SK-N-MC (cell line): Measurements from ENCODE around the gene MLC1.

Experiments used
- DNase-seq: peaks from one replicate; pipeline ENCODE4 v3.0.0-alpha.2; 2011; ENCODE audit warnings: low read depth, low spot score
- H3K27ac ChIP-seq: fragments of 200-600 bp; sonication (generic); 2 replicates; pipeline ENCODE4 v1.5.1; 2016; ENCODE audit warnings: mixed run types
- H3K36me3 ChIP-seq: fragments of 200-600 bp; sonication (generic); 2 replicates; pipeline ENCODE4 v1.6.1; 2017; ENCODE audit warnings: antibody characterized with exemption, low read length, mixed read lengths; ENCODE audit not compliant: insufficient read depth
- H3K4me3 ChIP-seq: fragments of 200-600 bp; sonication (generic); 2 replicates; pipeline ENCODE4 v1.5.1; 2016
- H3K9ac ChIP-seq: fragments of 200-600 bp; sonication (generic); 2 replicates; pipeline ENCODE4 v1.8.0; 2017; ENCODE audit warnings: mixed run types, mixed read lengths; ENCODE audit not compliant: insufficient read length
- H3K9me3 ChIP-seq: fragments of 200-600 bp; sonication (generic); 2 replicates; pipeline ENCODE4 v1.6.1; 2017; ENCODE audit warnings: low read depth, mild to moderate bottlenecking, antibody characterized with exemption, low read length, moderate library complexity, mixed read lengths
- EZH2 ChIP-seq: fragments of 200-600 bp; sonication (generic); IDR thresholded peaks from one replicate; pipeline ENCODE4 v1.6.1; 2017; ENCODE audit warnings: antibody characterized with exemption
- FOXP2 ChIP-seq: optimal IDR thresholded peaks from 2 replicates; pipeline ENCODE3; 2011; ENCODE audit warnings: mild to moderate bottlenecking, moderate library complexity; ENCODE audit not compliant: insufficient read depth; ENCODE audit errors: extremely low read length, control extremely low read depth
- POLR2AphosphoS5 ChIP-seq: IDR thresholded peaks from 2 replicates; pipeline ENCODE4 v1.6.1; 2012; ENCODE audit warnings: mild to moderate bottlenecking, low read depth, low read length, borderline replicate concordance

The MLC1 gene

DNA sequence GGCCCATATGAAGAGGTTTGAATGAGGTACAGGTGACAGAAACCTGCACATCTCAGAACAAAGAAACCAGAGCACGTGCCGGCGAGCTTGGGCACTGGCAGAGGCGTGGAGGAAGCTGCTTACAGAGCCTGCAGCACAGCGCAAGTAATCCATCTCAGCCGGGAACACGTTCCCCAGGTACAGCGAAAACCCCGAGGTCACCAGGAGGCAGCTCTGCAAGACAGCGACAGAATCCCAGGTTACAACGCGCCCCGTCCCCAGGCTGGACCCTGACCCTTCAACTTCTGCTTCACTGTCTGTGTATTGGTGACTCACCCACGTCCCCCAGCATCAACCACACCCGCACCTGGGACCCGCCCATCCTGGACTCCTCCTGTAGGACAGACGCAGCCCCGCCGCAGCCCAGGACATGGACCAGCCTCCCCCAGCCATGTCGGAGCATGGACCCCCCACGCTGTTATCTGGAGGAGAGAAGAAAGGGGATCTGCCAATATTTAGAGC, 2.2 kb downstream of the MLC1 start:
- TF ChIP-seq EZH2, result no peak
- no peak for TF ChIP-seq FOXP2
- TF ChIP-seq POLR2AphosphoS5, result no peak
- Histone ChIP-seq H3K9ac (no peak overlapping the region), H3K9me3 (no peaks in the 10 kb centered on the region), H3K36me3 (no peaks in the 10 kb centered on the region), H3K27ac (no peak overlapping the region), H3K4me3 (no peak overlapping the region)
- DNase-seq, result no peak

DNA sequence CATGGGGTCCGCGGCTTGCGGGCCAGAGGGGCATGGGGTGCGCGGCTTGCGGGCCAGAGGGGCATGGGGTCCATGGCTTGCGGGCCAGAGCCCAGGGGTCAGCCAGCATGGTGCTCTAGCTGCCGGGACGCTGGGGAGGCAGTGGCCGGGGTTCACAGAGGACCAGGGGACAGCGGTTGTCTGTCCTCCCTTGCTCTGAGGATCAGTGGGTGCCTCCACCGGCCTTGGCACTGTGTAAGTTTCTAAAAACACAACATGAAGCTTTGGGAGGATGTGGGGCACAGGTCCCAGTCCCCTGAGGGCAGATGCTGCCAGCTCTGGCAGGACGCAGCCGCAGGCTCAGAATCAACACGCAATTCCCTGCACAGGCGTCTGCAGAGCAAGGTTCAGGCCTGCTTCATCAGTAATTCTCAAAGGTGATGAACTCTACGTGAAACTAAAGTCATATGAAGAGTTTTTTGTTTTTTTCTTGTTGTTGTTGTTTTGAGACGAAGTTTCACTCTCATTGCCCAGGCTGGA, 3.0 kb downstream of the MLC1 start:
- Histone ChIP-seq H3K9ac (no peak overlapping the region), H3K36me3 (no peaks in the 10 kb centered on the region)
- TF ChIP-seq FOXP2 (no peak), POLR2AphosphoS5 (no peak), EZH2 (no peak)

DNA sequence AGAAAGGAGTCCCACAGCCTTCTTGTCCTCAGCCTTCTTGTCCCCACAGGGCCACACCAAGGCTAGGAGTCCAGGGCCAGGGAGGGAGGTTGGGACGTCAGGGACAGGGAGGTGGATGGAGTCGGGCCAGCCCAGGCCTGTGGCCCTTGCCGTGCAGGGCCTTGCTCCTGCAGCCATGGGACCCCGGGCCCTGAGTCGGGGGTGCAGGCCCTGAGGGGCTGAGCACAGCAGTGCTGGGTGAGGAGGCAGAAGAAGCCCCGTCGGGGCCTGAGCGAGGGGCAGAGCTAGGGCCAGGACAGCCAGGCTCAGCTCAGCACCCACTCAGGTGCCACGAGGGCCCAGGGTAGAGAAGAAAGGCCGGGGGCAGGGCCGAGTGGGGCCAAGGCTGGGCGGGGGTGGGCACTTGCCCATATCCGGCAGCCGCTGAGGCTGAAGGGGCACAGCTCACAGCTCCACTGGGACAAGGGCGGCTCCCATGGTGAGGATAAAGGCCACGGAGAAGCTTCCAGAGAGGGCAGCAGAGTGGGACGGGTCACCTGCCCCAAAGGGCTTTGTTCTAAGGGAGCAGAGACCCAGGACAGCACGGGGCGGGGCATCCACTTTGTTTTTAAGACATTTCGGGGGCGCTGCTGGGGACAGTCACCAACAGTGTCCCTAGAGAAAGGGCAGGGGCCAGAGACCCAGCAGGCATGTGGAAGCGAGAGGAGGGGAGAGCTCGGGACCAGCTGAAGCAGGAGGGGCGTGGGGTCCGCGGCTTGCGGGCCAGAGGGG, 3.6 kb downstream of the MLC1 start:
- no peak for DNase-seq
- TF ChIP-seq FOXP2 (no peak), POLR2AphosphoS5 (no peak), EZH2 (no peak)
- Histone ChIP-seq H3K9ac (no peak overlapping the region), H3K4me3 (no peak overlapping the region), H3K9me3 (no peaks in the 10 kb centered on the region), H3K36me3 (no peaks in the 10 kb centered on the region), H3K27ac (no peak overlapping the region)

More for the DNA sequence above, 3.0 kb downstream of the MLC1 start:
- Histone ChIP-seq H3K27ac (no peak overlapping the region), H3K4me3 (no peak overlapping the region), H3K9me3 (no peaks in the 10 kb centered on the region)
- DNase-seq, result no peak

DNA sequence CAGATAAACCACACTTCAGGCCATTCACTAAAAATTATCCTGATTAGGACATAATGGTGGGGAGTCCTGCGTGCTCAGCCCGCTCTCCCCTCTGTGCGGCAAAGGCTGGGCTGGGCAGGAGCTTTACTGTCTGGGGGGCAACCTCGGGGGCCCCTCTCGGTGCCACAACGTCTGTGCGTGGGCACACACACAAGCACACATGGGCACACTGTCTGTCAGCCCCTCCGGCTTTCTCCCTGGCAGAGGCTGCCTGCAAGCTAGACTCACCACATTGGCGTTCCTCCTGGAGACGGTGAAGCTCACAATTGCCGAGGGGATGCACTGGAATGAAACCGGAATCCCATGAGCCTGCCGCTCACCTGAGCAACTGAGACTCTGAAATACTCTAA, 5.2 kb downstream of the MLC1 start:
- no peak for DNase-seq
- no peak overlapping the region for H3K9ac ChIP-seq
- H3K9me3 ChIP-seq, result no peaks in the 10 kb centered on the region
- H3K27ac ChIP-seq, result no peak overlapping the region
- TF ChIP-seq FOXP2, result no peak
- TF ChIP-seq POLR2AphosphoS5, result no peak
- no peak for TF ChIP-seq EZH2
- H3K36me3 ChIP-seq, result no peaks in the 10 kb centered on the region
- no peak overlapping the region for H3K4me3 ChIP-seq

DNA sequence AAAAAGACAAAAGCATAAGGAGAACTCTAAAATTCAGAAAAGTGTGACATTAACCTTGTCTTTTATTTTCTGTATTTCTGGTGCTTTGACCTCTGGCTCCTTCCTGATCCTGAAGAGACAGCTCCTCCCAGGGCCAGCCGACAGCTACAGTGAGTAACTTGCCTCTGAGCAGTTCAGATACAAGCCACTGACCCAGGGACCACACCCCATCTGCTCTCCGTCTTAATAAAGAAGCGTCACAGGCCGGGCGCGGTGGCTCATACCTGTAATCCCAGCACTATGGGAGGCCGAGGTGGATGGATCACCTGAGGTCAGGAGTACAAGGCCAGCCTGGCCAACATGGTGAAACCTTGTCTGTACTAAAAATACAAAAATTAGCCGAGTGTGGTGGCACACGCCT, 6.5 kb downstream of the MLC1 start:
- no peak overlapping the region for H3K27ac ChIP-seq
- H3K36me3 ChIP-seq, result no peaks in the 10 kb centered on the region
- DNase-seq, result no peak
- H3K4me3 ChIP-seq, result no peak overlapping the region
- TF ChIP-seq FOXP2 (no peak), EZH2 (no peak), POLR2AphosphoS5 (no peak)
- no peak overlapping the region for H3K9ac ChIP-seq
- H3K9me3 ChIP-seq, result no peaks in the 10 kb centered on the region

DNA sequence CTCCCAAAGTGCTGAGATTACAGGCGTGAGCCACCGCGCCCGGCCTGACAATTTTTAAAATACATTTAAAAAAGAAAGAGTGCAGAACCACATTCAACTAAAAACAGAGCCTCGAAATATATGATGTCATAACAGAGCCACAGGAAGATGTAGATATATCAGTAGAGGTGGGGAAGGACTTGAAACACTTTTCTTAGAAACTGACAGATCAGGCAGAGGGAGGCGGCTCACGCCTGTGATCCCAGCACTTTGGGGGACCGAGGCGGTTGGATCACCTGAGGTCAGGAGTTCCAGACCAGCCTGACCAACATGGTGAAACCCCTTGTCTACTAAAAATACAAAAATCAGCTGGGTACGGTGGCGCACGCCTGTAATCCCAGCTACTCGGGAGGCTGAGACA, 7.0 kb downstream of the MLC1 start:
- no peak for DNase-seq
- H3K4me3 ChIP-seq, result no peak overlapping the region

DNA sequence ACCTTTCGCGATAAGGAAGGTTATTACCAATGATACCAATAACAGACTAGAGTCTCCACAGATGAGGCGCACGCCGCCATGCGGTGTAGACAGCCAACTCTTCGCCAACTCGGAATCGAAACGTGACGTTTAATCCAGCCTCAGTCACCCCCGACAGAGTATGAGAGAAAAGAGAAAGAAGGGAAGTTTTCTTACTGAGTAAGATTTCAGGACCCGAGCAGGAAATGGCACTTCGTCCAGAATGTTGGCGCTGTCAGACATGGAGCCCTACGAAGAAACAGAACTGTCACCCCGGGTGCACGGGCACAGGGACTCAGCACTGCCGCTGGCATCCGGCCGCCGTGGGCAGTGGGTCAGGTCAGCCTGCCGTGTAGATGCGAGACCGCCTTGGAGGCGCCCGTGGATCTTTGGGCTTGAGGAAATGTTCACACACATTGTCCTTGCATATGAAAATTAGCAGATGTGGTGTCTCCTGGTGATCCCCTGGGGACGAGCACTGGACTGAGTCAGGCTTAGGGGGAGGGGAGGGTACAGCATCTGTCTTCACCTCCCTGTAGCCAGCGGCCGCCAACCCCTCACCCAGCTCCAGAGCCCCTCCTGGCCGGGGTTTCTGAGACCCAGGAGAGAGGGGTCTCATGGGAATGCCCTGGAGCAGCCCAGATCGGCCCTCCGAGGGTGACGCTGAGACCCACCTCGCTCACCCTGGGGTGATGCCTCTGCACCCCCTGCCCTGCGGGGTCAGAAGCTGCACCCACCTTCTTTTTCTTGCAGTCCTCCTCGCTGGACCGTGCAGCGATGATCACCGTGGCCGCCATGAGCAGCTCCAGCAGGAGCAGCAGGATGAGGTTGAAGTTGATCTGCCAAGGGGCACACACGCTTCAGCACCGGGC, 8.3 kb downstream of the MLC1 start:
- no peaks in the 10 kb centered on the region for H3K9me3 ChIP-seq
- no peak overlapping the region for H3K4me3 ChIP-seq
- no peak for TF ChIP-seq EZH2
- no peak for TF ChIP-seq POLR2AphosphoS5
- TF ChIP-seq FOXP2, result no peak
- H3K36me3 ChIP-seq, result no peaks in the 10 kb centered on the region; the same call in 1 of the 2 replicates
- no peak overlapping the region for H3K9ac ChIP-seq
- no peak for DNase-seq
- H3K27ac ChIP-seq, result no peak overlapping the region

More for the DNA sequence above, 7.0 kb downstream of the MLC1 start:
- H3K9me3 ChIP-seq, result no peaks in the 10 kb centered on the region
- no peak overlapping the region for H3K9ac ChIP-seq
- TF ChIP-seq EZH2 (no peak), FOXP2 (no peak), POLR2AphosphoS5 (no peak)
- H3K27ac ChIP-seq, result no peak overlapping the region
- H3K36me3 ChIP-seq, result no peaks in the 10 kb centered on the region; the same call in 1 of the 2 replicates
